Measurements from ENCODE around the gene CNKSR1.
"Not testable (repeated sequence)": the region's sequence is repeated elsewhere in the genome, so short reads cannot be mapped to it uniquely, and the experiment has no call there.

The CNKSR1 gene

DNA sequence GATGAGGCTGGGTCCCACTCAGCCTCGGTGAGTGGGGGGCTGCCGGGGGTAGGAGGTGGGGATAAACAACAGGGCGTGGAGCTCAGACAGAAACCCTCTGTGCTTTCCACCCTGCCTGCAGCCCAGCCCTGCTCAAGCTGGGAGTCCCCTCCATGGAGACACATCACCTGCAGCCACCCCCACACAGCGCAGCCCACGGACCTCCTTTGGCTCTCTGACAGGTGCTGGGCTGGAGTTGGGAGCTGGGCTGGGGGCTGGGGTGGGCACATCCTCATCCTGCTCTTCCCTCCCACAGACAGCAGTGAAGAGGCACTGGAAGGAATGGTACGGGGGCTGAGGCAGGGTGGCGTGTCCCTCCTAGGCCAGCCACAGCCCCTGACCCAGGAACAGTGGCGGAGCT lies 11.2 kb downstream of the CNKSR1 start:
- DNase-seq, result no peak

- DNase-seq, result no peak
Observed at GRCh38 chr1:26189331-26189730, 12.0 kb downstream of the CNKSR1 start.

DNA sequence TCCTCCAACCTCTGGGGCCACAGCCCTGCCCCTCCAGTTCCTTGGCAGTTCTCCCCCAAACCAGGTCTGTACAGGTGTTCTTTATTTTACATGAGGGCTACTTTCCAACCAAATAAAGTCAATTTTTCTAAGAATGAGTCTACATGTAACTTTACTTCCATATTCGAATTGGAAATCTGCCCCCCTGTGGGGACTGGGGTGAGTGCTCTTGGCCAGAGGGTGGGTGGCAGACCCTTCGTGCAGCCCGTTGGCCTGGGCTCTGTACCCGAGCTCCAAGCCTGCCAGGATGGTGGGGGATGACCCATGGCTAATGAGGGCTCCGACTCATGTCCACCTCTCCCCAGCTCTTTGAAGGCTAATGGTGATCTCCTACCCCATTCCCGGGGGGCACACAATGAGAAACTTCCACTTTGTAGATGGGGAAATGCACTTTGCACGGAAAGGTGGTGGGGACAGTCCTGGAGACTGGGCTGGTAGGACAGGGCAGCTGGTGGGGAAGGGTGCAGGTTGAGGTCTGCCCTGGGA lies 12.5 kb downstream of the CNKSR1 start:
- no peak for DNase-seq

GRCh38 chr1:26190373-26190987 lies 13.2 kb downstream of the CNKSR1 start, which contains the start of gene CATSPER4:
Gene CATSPER4 (plus strand): TSS chr1:26190602. CDS start chr1:26190628, 26 bp downstream.
- DNase-seq, result peak; percentile 8

GRCh38 chr1:26191739-26192138 lies 14.4 kb downstream of the CNKSR1 start:
- DNase-seq, result no peak

DNA sequence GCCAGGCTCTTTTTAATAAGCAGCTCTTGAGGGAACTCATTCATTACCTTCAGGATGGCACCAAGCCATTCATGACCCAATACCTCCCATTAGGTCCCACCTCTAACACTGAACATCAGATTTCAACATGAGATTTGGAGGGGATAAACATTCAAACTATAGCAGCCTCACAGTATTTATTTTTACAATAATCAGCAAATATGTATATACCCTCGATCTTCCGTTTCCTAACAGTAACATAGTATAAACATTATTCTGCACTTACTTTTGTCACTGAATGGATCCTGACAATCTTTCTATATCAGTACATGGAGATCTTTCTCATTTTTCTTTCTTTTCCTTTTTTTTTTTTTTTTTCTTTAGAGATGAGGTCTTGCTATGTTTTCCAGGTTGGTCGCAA lies 18.5 kb downstream of the CNKSR1 start:
- DNase-seq, result no peak

DNA sequence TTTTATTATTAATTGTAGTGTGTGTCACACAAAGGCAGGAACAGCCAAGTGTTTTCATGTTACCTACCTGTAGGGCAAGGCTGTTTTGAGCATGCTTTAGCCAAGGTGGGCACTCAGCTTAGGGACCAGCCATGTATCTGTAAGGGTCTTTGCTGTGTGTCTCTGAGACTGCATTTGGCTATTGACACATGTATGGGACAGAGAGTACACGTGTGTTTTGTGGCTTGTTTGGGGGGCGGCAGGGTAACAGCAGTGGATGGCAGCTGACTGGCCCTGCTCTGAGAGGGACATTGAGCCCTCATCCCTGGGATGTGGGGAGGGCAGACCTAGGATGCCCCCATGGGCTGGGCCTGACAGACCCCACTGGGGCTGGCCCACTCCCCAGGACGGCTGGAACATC lies 20.0 kb downstream of the CNKSR1 start:
- DNase-seq, result no peak

- DNase-seq, result no peak
Observed at GRCh38 chr1:26197813-26198212, 20.5 kb downstream of the CNKSR1 start.

DNA sequence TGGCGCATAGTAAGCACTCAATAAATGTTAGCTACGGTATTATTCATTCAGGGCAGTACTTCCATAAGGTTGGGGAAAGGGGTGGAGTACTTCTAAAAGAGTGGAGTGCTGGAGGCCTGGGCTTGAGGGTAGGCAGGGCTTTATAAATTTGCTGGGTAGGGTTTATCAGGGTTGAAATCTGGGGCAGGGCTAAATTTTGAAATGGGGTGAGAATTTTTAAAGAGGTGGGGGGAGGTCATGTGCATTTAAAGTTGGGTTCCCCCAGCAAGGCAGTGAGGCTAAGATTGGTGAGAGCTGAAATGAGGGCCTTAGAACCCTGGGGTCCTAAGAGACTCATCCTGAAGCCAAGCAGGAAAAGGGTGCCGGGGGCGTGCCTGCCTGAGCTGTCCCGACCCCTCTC lies 23.1 kb downstream of the CNKSR1 start:
- DNase-seq, result no peak

GRCh38 chr1:26203642-26204318 lies 26.5 kb downstream of the CNKSR1 start:
- no peak for DNase-seq

- DNase-seq, result no peak
Observed at GRCh38 chr1:26210147-26210870, 33.0 kb downstream of the CNKSR1 start.

DNA sequence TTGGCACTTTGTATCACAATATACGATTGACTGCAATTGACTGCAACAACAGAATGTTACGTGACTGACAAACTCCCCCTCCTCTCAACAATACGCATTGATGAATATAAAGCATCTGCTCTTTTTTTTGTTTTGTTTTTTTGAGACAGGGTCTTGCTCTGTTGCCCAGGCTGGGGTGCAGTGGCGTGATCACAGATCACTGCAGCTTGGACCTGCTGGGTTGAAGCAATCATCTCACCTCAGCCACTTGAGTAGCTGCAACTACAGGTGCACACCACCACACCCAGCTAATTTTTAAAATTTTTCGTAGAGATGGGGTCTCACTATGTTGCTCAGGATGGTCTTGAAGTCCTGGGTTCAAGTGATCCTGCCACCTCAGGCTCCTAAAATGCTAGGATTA lies 35.4 kb downstream of the CNKSR1 start:
- no peak for DNase-seq

DNA sequence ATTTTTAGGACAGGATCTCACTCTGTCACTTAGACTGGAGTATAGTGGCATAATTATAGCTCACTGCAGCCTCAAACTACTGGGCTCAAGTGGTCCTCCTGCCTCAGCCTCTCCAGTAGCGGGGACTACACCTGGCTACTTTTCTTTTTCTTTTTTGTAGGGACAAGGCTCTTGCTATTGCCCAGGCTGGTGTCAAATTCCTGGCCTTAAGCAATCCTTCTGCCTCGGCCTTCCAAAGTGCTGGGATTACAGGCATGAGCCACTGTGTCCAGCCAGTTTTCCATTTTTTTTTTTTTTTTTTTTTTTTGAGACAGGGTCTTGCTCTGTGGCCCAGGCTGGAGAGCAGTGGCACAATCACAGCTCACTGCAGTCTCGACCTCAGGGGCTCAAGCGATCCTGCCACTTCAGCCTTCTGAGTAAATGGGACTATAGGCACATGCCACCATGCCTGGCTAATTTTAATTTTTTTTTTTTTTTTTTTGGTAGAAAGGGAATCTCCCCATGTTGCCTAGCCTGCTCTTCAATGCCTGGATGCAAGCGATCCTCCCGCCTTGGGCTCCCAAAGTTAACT lies 36.1 kb downstream of the CNKSR1 start:
- no peak for DNase-seq

DNA sequence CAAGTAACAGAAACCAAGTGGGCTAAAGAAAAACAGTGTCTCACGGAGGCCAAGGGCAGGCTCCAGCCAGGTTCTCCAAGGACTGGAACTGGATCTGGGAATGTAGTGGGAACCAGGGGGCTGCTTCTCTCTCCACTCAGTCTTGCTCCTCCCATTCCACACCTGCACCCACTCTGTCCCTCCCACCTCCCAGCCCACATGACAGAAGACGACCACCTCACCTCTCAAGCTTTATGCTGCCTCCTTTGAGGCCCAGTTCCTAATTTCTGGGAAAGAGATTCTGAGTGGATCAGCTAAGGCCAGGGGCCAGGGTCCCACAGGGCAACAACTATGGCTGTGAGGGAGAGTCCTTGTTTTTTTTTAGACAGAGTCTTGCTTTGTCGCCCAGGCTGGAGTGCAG lies 38.0 kb downstream of the CNKSR1 start:
- no peak for DNase-seq

DNA sequence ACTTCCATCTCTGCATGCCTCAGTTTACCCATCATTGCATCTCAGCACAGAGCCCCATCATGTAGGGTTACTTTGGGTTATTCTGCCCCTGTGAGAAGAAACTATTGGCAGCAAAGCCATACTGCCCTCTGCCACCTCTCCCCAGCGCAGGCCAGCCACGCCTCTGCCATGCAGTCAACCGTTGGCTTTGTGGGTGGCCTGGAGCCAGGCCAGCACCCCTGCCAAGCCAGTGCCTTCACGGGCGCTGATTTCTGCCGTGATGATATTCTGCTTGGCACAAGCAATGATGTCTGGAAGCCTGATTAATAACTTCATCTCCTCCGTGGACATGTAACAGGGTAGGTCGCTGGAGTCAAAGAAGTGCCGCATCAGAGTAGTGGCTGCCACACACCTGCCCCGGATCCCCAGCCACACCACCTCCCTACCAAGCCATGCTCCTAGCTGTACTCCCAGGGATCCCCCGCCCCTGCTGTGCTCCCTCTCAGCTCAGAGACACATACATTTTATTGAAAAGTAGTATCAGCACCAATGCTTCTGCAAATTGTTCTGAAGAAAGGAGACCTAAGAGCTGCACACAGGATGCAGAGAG lies 41.7 kb downstream of the CNKSR1 start:
- no peak for DNase-seq

DNA sequence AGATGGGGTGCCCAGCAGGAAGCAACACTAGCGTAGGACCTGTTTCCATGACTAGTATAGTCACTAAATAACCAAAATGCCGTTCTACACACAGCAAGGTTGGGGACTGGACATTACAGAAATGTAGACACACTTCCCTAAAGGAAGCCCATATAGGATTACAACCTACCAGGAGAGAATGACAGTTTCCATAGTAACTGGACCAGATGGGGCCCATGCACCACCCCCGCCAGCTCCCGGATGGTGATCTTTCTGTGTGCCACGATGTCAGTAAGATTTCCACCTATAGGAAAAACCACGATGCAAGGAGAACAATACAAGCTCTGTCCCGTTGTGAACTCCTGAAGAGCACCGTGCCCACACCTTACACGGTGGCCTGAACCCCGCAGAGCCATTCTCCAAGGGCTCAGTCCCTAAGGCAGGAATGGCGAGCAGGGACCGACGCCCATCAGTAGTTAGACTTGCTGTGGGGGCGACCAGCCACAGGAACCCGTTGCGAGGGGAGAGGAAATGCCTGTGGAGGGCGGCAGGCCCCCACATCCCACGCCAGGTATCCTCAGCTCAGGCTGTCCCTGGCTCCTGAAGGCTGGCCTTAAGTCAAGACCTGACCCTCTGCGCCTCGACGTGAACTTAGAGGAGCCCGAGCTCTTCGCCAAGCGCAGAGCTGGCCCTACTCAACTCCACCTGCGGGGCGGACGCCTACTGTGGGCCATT lies 43.1 kb downstream of the CNKSR1 start:
- no peak for DNase-seq

DNA sequence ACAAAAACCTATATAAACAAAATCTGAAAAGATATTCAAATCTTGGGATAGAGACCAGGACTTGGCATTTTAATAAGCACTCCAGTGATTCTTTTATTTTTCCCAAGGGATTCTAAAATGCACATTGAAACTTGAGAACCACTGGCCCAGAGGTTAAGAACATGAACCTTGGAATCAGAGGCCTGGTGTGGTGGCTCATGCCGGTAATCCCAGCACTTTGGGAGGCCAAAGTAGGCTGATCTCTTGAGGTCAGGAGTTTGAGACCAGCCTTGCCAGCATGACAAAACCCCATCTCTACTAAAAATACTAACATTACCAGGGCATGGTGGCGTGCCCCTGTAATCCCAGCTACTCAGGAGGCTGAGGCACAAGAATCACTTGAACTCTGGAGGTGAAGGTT lies 43.8 kb downstream of the CNKSR1 start:
- no peak for DNase-seq

DNA sequence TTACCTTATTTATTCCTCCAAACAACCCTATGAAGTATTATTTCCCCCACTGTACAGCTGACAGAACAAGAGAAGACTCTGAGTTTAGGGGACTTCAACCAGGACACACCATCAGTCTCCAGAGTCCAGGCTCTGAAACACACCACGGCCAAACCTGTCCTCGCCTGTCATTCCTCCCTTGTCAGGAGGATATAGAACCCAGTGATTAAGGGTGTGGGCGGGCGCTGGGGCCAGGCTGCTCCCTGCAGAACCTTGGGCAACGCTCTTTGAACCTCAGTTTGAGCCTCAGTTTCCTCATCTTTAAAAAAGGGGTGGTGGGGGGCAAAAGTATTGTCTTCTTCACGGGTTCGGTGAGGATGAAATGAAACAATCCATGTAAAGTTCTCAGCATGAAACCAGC lies 47.3 kb downstream of the CNKSR1 start:
- DNase-seq, result no peak

DNA sequence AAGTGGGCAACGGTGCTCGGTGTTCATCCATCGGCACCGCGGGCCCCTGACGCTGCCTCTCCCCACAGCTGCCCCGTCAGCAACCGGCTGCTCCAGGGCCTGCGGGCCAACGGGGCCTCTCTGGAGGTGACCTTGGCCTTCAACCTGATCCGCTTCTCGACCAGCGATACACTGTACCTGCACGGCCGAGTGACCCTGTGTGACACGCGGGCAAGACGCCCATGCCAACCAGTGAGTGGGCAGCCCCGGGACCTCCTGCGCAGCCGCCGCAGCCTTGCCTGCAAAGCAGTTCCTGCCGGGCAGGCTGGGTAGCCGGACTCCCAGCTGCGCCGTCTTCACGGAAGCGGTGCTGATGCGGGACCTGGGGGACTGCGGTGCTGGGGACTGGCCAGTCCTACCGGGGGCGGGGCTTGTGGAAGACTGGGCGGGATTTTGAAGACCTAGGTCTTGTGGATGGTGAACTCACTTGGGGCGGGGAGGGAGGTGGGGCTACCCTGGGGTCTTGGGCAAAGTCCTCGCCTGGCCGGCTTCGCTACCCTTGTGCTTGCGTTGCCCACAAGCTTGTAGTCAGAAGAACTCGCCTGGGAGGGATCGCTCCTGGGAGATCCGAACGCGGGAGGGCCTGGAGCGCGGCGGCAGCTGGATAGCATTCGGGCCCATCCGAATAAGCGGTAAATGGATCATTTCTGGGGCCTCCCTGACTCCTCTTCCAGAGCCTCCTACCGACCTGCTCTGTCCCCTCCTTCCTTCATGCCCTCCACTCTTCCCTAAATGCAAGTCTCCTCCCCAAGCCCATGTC lies 47.9 kb downstream of the CNKSR1 start:
- DNase-seq, result no peak

GRCh38 chr1:26230682-26231081 lies 53.4 kb downstream of the CNKSR1 start:
- DNase-seq, result not testable (repeated sequence)

DNA sequence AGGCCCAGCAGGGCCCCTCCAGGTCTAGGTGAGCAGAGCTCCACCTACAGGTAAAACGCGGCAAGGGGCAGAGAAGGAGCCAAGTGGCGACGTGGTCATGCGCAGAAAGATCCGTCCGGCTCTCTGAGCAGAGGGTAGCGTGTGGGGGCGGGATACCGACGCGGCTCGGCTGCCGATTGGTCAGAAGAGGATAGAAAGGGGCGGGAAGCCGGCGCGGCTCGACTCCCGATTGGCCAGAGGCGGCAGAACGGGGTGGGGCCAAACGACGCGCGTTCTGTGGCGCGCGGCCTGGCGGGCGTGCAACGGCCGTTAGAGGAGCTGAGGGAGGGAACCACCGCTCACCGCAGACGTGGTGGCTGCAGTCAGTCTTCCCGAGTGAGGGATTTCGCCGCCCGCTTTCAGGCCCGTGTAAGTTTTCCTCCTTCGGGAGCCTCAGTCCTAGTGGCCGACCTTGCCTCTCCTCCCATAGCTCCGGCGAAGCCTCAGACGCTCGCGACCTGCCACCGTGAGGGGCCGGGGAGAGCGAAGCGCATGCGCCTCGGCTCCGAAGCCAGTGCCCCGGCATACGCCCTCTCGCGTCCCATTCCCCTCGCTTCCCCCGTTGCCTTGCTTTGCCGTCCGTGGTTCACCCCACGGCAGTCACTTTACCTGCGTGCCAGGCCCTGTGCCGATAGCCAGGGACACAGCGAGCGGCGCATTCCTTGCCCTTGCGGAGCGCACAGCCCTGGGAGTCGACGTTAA lies 56.8 kb downstream of the CNKSR1 start, which contains the start of gene CEP85:
Gene CEP85, plus strand, starts transcription at position 298 of the 741 bp plus-strand sequence. CDS start 5,584 bp downstream, outside the sequence.
- peak; percentile 99 for DNase-seq

All from NCI-H1436 (cell line).